ENCODE results near the gene MMD2.

The MMD2 gene

DNA sequence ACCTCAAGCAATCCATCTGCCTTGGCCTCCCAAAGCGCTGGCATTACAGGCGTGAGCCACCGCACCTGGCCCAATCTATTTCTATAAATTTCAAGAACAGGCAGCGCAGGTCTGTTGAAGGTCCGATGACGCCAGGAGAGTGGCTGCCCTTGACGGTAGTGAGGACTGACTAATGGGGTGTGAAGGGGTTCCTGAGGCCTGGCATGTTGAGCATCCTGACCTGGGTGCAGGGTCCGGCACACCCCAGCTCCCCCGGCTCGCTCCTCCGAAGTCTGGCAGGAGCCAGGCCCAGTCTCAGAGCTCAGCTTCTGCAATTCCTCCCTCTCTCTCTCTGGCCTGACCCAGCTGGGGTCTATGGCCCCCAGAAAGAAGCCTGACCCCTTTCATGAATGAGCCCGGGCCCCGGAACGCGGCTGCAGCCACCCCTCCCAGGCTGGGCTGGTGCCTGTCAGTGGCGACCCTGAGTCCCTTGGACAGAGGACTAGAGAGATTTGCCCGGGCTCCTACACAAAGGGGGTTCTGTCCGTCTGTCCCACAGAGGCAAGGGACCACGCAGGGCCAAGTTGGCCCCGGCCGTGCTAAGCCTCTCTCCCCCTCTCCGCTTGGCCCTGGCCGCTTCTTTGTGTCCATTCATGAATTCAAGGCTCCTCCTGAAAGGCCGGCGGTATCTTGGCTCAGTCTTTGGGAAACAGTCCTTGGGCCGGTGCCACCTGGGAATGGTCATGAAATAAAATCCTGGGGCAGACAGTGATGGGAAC lies 18.8 kb downstream of the MMD2 start:
- no peak overlapping the region for H3K4me3 ChIP-seq (ENCODE audit: low read length)
- no peaks in the 10 kb centered on the region for H3K9me3 ChIP-seq (replicated peaks; ENCODE audit: insufficient read depth, low read length)
- no peaks in the 10 kb centered on the region for H4K20me1 ChIP-seq (ENCODE audit: insufficient read depth, low read length)
- H3K27me3 ChIP-seq (replicated peaks; ENCODE audit: insufficient read depth, low read length): peaks cover 26% of the 10 kb centered on the region
- no peaks in the 10 kb centered on the region for H3K79me2 ChIP-seq (ENCODE audit: low read length)
- H3K4me2 ChIP-seq (ENCODE audit: low read depth, low read length): no peak overlapping the region
- H3K9ac ChIP-seq (ENCODE audit: low read length): no peak overlapping the region
- H3K36me3 ChIP-seq (replicated peaks; ENCODE audit: insufficient read depth, low read length): no peaks in the 10 kb centered on the region
- no peak overlapping the region for H2AFZ ChIP-seq (ENCODE audit: low read length)
- no peaks in the 10 kb centered on the region for H3F3A ChIP-seq (ENCODE audit: insufficient read depth, low read length)
- H3K27ac ChIP-seq (ENCODE audit: low read length): no peak overlapping the region
- H3K9me2 ChIP-seq (replicated peaks; ENCODE audit: insufficient read depth, low read length): no peaks in the 10 kb centered on the region
- no peaks in the 10 kb centered on the region for H3K4me1 ChIP-seq (ENCODE audit: low read length)
- DNase-seq: no peak
- TF ChIP-seq EZH2phosphoT487 (IDR thresholded peaks at IDR 0.05; ENCODE audit: low read length): no peak
- no peak for TF ChIP-seq CTCF (IDR thresholded peaks at IDR 0.05; ENCODE audit: low read length)

- Histone ChIP-seq H3F3A (ENCODE audit: insufficient read depth, low read length) (no peaks in the 10 kb centered on the region), H3K79me2 (ENCODE audit: low read length) (no peaks in the 10 kb centered on the region), H3K36me3 (replicated peaks; ENCODE audit: insufficient read depth, low read length) (no peaks in the 10 kb centered on the region), H3K27ac (ENCODE audit: low read length) (no peak overlapping the region), H3K9me2 (replicated peaks; ENCODE audit: insufficient read depth, low read length) (no peaks in the 10 kb centered on the region), H3K9ac (ENCODE audit: low read length) (no peak overlapping the region), H3K27me3 (replicated peaks; ENCODE audit: insufficient read depth, low read length) (peaks cover 13% of the 10 kb centered on the region), H3K9me3 (replicated peaks; ENCODE audit: insufficient read depth, low read length) (no peaks in the 10 kb centered on the region), H3K4me2 (ENCODE audit: low read depth, low read length) (no peak overlapping the region), H3K4me1 (ENCODE audit: low read length) (no peaks in the 10 kb centered on the region), H4K20me1 (ENCODE audit: insufficient read depth, low read length) (no peaks in the 10 kb centered on the region), H2AFZ (ENCODE audit: low read length) (no peak overlapping the region), H3K4me3 (ENCODE audit: low read length) (no peak overlapping the region)
- no peak for DNase-seq
- TF ChIP-seq EZH2phosphoT487 (IDR thresholded peaks at IDR 0.05; ENCODE audit: low read length) (no peak), EZH2 (optimal IDR thresholded peaks at IDR 0.05; ENCODE audit: low read depth, low read length) (no peak), CTCF (IDR thresholded peaks at IDR 0.05; ENCODE audit: low read length) (no peak)
Observed at GRCh38 chr7:4937411-4937810, 21.6 kb downstream of the MMD2 start.

GRCh38 chr7:4934419-4935025 lies 24.5 kb downstream of the MMD2 start:
- H3K4me1 ChIP-seq (ENCODE audit: low read length): no peaks in the 10 kb centered on the region
- no peak overlapping the region for H3K4me2 ChIP-seq (ENCODE audit: low read depth, low read length)
- no peaks in the 10 kb centered on the region; the same call in 1 of the 2 replicates for H3K27me3 ChIP-seq (replicated peaks; ENCODE audit: insufficient read depth, low read length)
- no peak overlapping the region for H3K27ac ChIP-seq (ENCODE audit: low read length)
- H2AFZ ChIP-seq (ENCODE audit: low read length): no peak overlapping the region
- H3K36me3 ChIP-seq (replicated peaks; ENCODE audit: insufficient read depth, low read length): no peaks in the 10 kb centered on the region
- no peak for TF ChIP-seq CTCF (IDR thresholded peaks at IDR 0.05; ENCODE audit: low read length)
- TF ChIP-seq EZH2 (optimal IDR thresholded peaks at IDR 0.05; ENCODE audit: low read depth, low read length): no peak
- TF ChIP-seq EZH2phosphoT487 (IDR thresholded peaks at IDR 0.05; ENCODE audit: low read length): no peak
- H3K9ac ChIP-seq (ENCODE audit: low read length): no peak overlapping the region
- no peaks in the 10 kb centered on the region for H3K79me2 ChIP-seq (ENCODE audit: low read length)
- H3K9me2 ChIP-seq (replicated peaks; ENCODE audit: insufficient read depth, low read length): no peaks in the 10 kb centered on the region
- H3K4me3 ChIP-seq (ENCODE audit: low read length): no peak overlapping the region
- H3K9me3 ChIP-seq (replicated peaks; ENCODE audit: insufficient read depth, low read length): no peaks in the 10 kb centered on the region
- no peaks in the 10 kb centered on the region for H4K20me1 ChIP-seq (ENCODE audit: insufficient read depth, low read length)
- no peaks in the 10 kb centered on the region for H3F3A ChIP-seq (ENCODE audit: insufficient read depth, low read length)
- DNase-seq: no peak
